Spleen (tissue), 7 donors: ENCODE results near the gene SCUBE2.
"Not testable (repeated sequence)": the region's sequence is repeated elsewhere in the genome, so short reads cannot be mapped to it uniquely, and the experiment has no call there.

Source experiments
- CTCF ChIP-seq, 11 experiments: fragments of 200-600 bp in 7 of 11; fragments of 450-650 bp in 4 of 11; sonication (generic) in 4 of 11; IDR thresholded peaks in 8 of 11; conservative IDR thresholded peaks in 3 of 11; 1 replicate in 7 of 11; 2 replicates in 4 of 11; pipeline versions ENCODE4 v1.4.0 to v1.8.0; 2016 to 2021; ENCODE audit warnings: antibody characterized with exemption in 11 of 11, inconsistent platforms in 4 of 11, mild to moderate bottlenecking in 1 of 11
- POLR2A ChIP-seq, 3 donors: fragments of 450-650 bp; IDR thresholded peaks; one replicate each; pipeline ENCODE4 v1.5.1; 2017; ENCODE audit warnings: antibody characterized with exemption in 3 of 3, mild to moderate bottlenecking in 1 of 3
- donor health status: DM: no; HTN: no; CAD: no; lungs with moderate emphysema.
- donor health status: DM: no; HTN: no; CAD: no.
- donor health status: DM: no; HTN: no; CAD: no.

GRCh38 chr11:8979365-8979764, 112.0 kb downstream of the SCUBE2 start:
- not testable (repeated sequence) for TF ChIP-seq CTCF (IDR thresholded peaks at IDR 0.05 in 8 of 11, conservative IDR thresholded peaks at IDR 0.05 in 3 of 11); POLR2A (IDR thresholded peaks at IDR 0.05)
